ENCODE results near the gene CLSTN3. TPM values are rescaled to one million over a fixed set of nuclear protein-coding genes. Genes with fewer than 3 reads are reported as not detected.

The CLSTN3 gene
- 16.2 and 17.8 TPM in 2 replicates for total RNA-seq

GRCh38 chr12:7129872-7130691, at the start of gene CLSTN3:
Gene CLSTN3, plus strand, starts transcription at chr12:7130371. Its CDS starts 278 bp downstream, at chr12:7130649.

DNA sequence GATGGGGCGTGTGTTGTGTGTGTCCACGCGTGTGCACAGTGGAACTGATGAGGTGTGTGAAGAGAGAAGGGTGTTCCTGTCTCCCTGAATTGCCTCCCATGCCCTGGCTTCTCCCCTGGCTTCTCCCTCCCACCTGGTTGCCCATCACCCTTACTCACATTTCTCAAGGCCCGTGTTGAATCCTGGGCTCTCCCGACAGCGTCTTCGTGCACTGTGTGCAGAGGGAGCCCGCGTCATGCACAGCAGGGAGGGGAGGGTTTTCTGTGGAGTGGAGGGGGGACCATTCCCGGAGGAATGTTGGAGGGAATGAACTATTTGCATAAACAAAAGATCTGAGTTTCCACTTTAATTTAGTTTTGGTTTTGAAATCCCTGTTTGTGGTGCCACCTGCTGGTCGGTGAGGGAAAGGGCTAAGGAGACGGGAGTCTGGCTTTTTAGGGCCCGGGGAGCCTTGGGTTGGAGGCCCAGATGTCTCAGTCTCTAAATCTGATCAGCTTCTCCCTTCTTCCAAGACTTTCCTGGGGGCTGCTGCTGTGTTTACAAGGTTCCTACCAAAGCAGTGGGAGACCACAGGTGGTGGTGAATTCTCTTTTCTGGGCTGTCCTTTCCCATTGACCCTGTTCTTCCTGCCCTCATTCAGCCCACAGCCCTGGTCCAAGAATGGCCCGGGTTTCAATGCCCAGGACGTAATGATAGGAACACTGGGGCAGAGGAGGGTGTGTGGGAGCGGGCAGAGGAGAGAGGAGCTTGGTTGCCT, 37.8 kb upstream of the CLSTN3 start, which contains the start of gene C1R:
Gene C1R (minus strand): TSS at position 217 of the 757 bp plus-strand sequence. CDS start 57 bp downstream, at position 160.

GRCh38 chr12:7108796-7109571, 21.2 kb upstream of the CLSTN3 start, which contains the start of gene C1RL:
Gene C1RL, minus strand, starts transcription at chr12:7109214. Its CDS starts 34 bp downstream, at chr12:7109180.

DNA sequence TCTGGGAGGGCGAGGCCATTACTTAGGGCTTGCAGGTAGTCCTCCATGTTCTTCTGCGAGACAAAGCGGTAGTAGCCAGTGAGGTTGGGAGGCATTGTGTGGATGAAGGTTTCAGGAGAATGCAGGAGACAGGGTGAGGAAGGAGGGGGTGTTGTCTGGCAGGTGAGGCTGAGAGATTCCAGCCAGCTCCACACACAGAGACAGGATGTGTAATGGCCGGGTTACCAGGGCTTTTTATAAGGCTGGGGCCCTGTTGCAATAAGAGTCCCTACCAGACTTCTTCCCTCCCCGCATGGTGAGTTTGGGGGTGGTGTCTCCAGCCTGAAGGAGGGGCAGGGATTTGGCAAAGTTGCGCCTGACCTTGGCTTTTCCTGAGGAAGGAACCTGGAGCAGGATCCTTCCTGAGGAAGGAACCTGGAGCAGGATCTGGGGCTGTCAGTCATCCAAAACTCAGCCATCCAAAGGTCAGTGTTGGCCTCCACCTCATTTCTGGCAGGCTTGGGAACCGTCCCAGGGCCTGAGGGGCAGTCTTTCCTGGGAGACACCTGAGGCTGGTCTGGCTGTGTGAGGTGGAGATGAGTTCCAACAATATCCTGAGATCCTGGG, 1.4 kb upstream of the CLSTN3 start, which contains the start of gene RBP5:
Gene RBP5 (minus strand): TSS at position 209 of the 606 bp plus-strand sequence. CDS start 114 bp downstream, at position 95.

DNA sequence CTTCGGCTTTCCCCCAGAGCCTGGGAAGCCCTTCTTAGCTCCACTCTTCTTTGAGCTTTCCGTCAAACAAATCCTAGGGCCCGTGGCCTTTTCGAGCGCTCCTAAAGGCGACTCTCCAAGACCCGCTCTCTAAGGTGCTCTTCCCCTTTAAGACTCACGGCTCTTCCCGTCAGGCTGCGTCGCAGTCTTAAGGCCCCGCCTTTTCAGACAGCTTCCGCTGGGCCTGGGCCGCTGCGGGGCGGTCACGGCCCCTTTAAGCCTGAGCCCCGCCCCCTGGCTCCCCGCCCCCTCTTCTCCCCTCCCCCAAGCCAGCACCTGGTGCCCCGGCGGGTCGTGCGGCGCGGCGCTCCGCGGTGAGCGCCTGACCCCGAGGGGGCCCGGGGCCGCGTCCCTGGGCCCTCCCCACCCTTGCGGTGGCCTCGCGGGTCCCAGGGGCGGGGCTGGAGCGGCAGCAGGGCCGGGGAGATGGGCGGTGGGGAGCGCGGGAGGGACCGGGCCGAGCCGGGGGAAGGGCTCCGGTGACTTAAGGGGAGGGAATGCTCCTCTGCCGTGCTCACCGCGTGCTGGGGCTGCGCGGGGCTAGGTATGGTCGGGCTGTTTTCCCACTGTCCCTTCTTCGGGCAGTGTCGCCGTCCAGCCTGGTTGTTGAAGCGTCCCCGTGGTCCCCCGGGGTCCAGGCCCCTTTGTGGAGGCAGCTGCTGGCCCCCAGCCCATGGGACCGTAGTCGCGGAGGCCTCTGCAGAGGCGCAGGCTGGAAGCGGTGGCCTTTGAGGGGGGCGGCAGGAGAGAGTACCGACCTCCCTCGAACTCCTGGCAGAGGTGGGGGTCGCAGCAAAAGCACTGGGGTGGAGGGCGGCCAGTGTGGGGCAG, 59.5 kb downstream of the CLSTN3 start, which contains the start of gene PEX5:
Gene PEX5 (plus strand): TSS at position 289 of the 870 bp plus-strand sequence. CDS start 692 bp downstream, outside the sequence.

Other genes starting within 250 kb of the CLSTN3 start
- 11.3 and 15.9 TPM in 2 replicates for gene LRRC23, start 225.5 kb upstream of the CLSTN3 start, total RNA-seq
- 18.4 and 19.9 TPM in 2 replicates for gene ENO2, start 215.8 kb upstream of the CLSTN3 start, total RNA-seq
- gene ATN1, start 202.4 kb upstream of the CLSTN3 start, total RNA-seq = 8.2 and 11.0 TPM in 2 replicates
- not detected in 2 replicates for gene RNU7-1, start 186.6 kb upstream of the CLSTN3 start, total RNA-seq
- gene C12orf57, start 186.3 kb upstream of the CLSTN3 start, total RNA-seq = 137 and 179 TPM in 2 replicates
- 0.09 and 0.79 TPM in 2 replicates for gene PTPN6, start 179.0 kb upstream of the CLSTN3 start, total RNA-seq
- 101 and 123 TPM in 2 replicates for gene PHB2, start 159.7 kb upstream of the CLSTN3 start, total RNA-seq
- 21.1 and 25.8 TPM in 2 replicates for gene EMG1, start 159.5 kb upstream of the CLSTN3 start, total RNA-seq
- 10.2 and 12.8 TPM in 2 replicates for gene LPCAT3, start 111.9 kb upstream of the CLSTN3 start, total RNA-seq
- 378 and 815 TPM in 2 replicates for gene C1S, start 69.7 kb upstream of the CLSTN3 start, total RNA-seq
- gene C1R, start 37.9 kb upstream of the CLSTN3 start, total RNA-seq = 133 and 637 TPM in 2 replicates
- gene C1RL, start 21.2 kb upstream of the CLSTN3 start, total RNA-seq = 40.6 and 44.0 TPM in 2 replicates
- 0.09 TPM in 1 of 2 replicates, not detected in the other for gene RBP5, start 1.5 kb upstream of the CLSTN3 start, total RNA-seq
- 24.9 and 34.3 TPM in 2 replicates for gene PEX5, start 59.3 kb downstream of the CLSTN3 start, total RNA-seq
- not detected in 2 replicates for gene ACSM4, start 173.7 kb downstream of the CLSTN3 start, total RNA-seq